HPDE6-E6E7 (cell line): ENCODE results near the gene TASP1.
A peak's percentile ranks its signal among the peaks of the same experiment; 100 is the strongest.
"Not testable (repeated sequence)": the region's sequence is repeated elsewhere in the genome, so short reads cannot be mapped to it uniquely, and the experiment has no call there.

ENCODE experiments used
- DNase-seq: peaks from one replicate; pipeline ENCODE4 v3.0.0; 2011; ENCODE audit warnings: missing footprints; ENCODE audit errors: extremely low spot score

The TASP1 gene

GRCh38 chr20:13638496-13639149, at the start of gene TASP1:
TSS of gene TASP1 (minus strand) at chr20:13638932. CDS start at chr20:13630078, 8,854 bp downstream.
- DNase-seq: peak; percentile 100

GRCh38 chr20:13687815-13688214, 49.1 kb upstream of the TASP1 start:
- DNase-seq: no peak

- DNase-seq: no peak
Observed at GRCh38 chr20:13685623-13686022, 46.9 kb upstream of the TASP1 start.

- no peak for DNase-seq
Observed at GRCh38 chr20:13684566-13685222, 46.0 kb upstream of the TASP1 start.

- DNase-seq: no peak
Observed at GRCh38 chr20:13683833-13684232, 45.1 kb upstream of the TASP1 start.

- no peak for DNase-seq
Observed at GRCh38 chr20:13681248-13682125, 42.8 kb upstream of the TASP1 start.

- no peak for DNase-seq
Observed at GRCh38 chr20:13678944-13679343, 40.2 kb upstream of the TASP1 start.

- DNase-seq: no peak
Observed at GRCh38 chr20:13677241-13677640, 38.5 kb upstream of the TASP1 start.

- DNase-seq: no peak
Observed at GRCh38 chr20:13676682-13677081, 38.0 kb upstream of the TASP1 start.

- no peak for DNase-seq
Observed at GRCh38 chr20:13672690-13673089, 34.0 kb upstream of the TASP1 start.

- DNase-seq: no peak
Observed at GRCh38 chr20:13671916-13672378, 33.2 kb upstream of the TASP1 start.

- DNase-seq: no peak
Observed at GRCh38 chr20:13671512-13671911, 32.8 kb upstream of the TASP1 start.

- no peak for DNase-seq
Observed at GRCh38 chr20:13670160-13670559, 31.4 kb upstream of the TASP1 start.

GRCh38 chr20:13665709-13666395, 27.1 kb upstream of the TASP1 start:
- DNase-seq: no peak

GRCh38 chr20:13661070-13661685, 22.4 kb upstream of the TASP1 start:
- DNase-seq: no peak

- DNase-seq: no peak
Observed at GRCh38 chr20:13659288-13659687, 20.6 kb upstream of the TASP1 start.

GRCh38 chr20:13658060-13658459, 19.3 kb upstream of the TASP1 start:
- not testable (repeated sequence) for DNase-seq

GRCh38 chr20:13656721-13657368, 18.1 kb upstream of the TASP1 start:
- DNase-seq: no peak

- DNase-seq: no peak
Observed at GRCh38 chr20:13654463-13655023, 15.8 kb upstream of the TASP1 start.

- DNase-seq: no peak
Observed at GRCh38 chr20:13650474-13650873, 11.7 kb upstream of the TASP1 start.
